Central memory CD8-positive, alpha-beta T cell (primary cell): ENCODE data around the gene S100B.
A peak's percentile ranks its signal among the peaks of the same experiment; 100 is the strongest.

Source experiments
- ATAC-seq: fragments of 150-1000 bp; cut with Tn5 transposase; replicated peaks from 2 replicates; pipeline ENCODE4 v1.10.0; 2022; ENCODE audit warnings: mild to moderate bottlenecking, moderate FRiP score, moderate number of reproducible peaks; ENCODE audit not compliant: poor library complexity, severe bottlenecking; ENCODE audit errors: extremely low read depth
- DNase-seq, 2 donors: peaks; one replicate each; pipeline ENCODE4 v3.0.0; 2021; ENCODE audit warnings: low spot score in 2 of 2
- H3K27ac Mint-ChIP-seq: one replicate; pipeline ENCODE4 v1.8.0; 2022; ENCODE audit warnings: low read depth, mild to moderate bottlenecking, moderate library complexity, mixed read lengths
- H3K27me3 Mint-ChIP-seq: one replicate; pipeline ENCODE4 v1.8.0; 2022; ENCODE audit warnings: mixed read lengths
- H3K36me3 Mint-ChIP-seq: one replicate; pipeline ENCODE4 v1.8.0; 2022; ENCODE audit warnings: mild to moderate bottlenecking, moderate library complexity, mixed read lengths; ENCODE audit not compliant: insufficient read depth
- H3K4me1 Mint-ChIP-seq: one replicate; pipeline ENCODE4 v1.8.0; 2022; ENCODE audit warnings: mixed read lengths
- H3K4me3 Mint-ChIP-seq: one replicate; pipeline ENCODE4 v1.8.0; 2022; ENCODE audit warnings: mild to moderate bottlenecking, moderate library complexity, mixed read lengths
- H3K9me3 Mint-ChIP-seq: one replicate; pipeline ENCODE4 v1.8.0; 2022; ENCODE audit warnings: mixed read lengths

S100B gene

DNA sequence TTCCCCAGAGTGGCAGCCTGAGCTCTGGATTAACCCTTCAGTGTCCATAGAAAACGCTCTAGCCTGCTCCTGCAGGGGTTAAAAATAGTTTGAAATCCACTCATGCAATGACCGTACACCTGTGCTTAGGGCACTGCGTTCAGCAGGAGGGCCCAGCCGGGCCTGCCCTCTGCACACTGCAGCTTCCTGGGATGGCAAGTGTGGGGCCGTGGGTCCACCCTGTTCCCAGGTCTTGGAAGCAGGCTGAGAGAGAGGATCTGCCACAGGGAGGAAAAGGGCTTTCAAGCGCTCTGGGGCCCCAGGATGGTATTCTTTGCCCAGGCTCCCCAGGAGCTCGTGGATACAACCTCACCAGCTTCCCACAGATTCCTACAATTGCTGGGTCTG is 1.5 kb upstream of the S100B start:
- no peak for DNase-seq
- no peaks in the 10 kb centered on the region for H3K9me3 Mint-ChIP-seq
- peaks cover 35% of the 10 kb centered on the region for H3K4me1 Mint-ChIP-seq
- no peak for ATAC-seq
- no peaks in the 10 kb centered on the region for H3K36me3 Mint-ChIP-seq
- no peaks in the 10 kb centered on the region for H3K27me3 Mint-ChIP-seq
- H3K4me3 Mint-ChIP-seq, result peak overlapping the region; percentile 61
- peak overlapping the region; percentile 72 for H3K27ac Mint-ChIP-seq

DNA sequence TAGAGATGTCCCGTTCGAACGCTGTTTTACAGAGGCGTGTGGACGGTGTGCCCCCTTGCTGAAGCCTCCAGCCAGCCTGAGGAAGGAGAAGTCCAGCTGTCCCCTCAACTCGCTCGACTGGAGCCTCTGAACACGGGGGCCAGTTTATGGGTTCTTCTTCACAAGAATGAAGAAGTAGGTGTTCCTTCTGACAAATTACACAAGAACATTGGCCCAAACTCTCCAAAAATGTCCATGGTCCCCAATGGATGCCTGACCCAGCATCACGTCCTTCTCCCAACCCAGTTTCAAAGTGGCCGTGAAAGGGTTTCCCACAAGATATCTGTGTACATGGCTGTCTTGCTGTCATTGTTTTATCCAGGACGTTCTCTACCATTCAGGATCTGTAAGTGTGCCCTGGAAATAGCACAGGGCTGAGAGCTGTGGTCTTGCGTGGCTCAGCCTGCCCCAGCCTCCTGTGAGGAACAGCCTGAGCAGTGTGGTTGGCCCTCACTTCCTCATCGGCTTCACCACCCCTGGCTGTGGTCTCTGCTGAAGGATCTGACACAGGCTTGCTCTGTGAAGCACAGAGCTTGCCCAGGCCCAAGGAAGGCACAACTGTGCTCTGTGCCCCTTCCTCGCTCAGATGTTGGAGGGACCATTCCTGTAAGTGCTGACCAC is 1.0 kb upstream of the S100B start:
- Mint-ChIP-seq H3K27ac (peak overlapping the region; percentile 72), H3K4me1 (peaks cover 35% of the 10 kb centered on the region), H3K9me3 (no peaks in the 10 kb centered on the region), H3K27me3 (no peaks in the 10 kb centered on the region), H3K36me3 (no peaks in the 10 kb centered on the region), H3K4me3 (peak overlapping the region; percentile 61)
- DNase-seq (peak; percentile 24 to 40), ATAC-seq (peak; percentile 96)

DNA sequence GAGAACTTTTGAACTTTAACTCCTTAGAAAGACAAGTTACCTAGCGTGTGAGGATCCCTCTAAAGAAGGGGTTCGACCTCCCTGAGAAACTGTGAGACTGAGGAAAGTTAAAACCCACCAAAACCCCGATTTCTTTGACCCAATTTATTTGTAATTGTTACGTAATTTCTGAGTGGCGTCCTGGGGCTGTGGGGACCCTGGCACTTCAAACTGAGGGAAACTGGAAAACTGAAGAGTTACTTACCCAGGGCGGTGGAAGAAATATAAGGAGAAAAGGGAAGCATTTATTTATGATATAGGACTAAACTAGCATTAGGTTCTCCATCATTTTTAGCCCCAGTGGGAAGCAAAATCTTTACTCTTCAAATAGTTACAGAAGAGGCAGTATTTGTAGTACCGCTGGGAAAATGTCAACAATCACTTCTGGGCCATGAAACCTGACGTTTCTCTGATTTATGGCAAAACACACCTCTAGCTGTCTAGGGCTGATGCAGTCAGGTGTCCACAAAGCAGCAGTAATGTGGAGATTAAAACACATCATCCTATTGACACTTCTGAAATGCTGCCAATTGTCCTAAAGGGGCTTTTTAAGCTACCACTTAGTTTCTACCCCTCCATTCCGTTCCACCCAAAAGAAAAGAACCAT is 430 bp downstream of the S100B start:
- Mint-ChIP-seq H3K4me1 (peaks cover 31% of the 10 kb centered on the region), H3K4me3 (peak overlapping the region; percentile 51), H3K36me3 (no peaks in the 10 kb centered on the region), H3K9me3 (no peaks in the 10 kb centered on the region), H3K27ac (no peak overlapping the region), H3K27me3 (no peaks in the 10 kb centered on the region)
- no peak for ATAC-seq
- no peak for DNase-seq

DNA sequence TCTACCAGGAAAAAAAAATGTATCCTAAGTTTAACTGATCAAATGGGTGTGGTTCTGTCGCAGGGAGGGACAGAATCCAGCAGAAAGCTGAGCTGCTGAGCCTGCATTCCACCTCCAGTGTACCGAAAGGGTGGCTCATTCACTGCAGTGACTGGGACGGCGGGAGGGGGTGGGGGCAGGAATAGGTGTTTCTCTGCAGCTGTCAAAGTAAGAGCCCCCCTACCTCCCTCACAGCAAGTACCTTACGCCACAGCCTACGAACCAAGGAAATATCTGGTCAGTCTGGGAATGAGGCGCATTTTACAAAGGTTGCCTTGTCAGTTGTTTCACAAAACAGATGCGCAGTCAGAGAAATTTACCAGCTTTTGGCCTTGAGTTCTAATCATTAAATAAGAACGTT is 1.7 kb downstream of the S100B start:
- H3K27me3 Mint-ChIP-seq, result no peaks in the 10 kb centered on the region
- H3K27ac Mint-ChIP-seq, result no peak overlapping the region
- ATAC-seq (no peak), DNase-seq (no peak)
- no peaks in the 10 kb centered on the region for H3K36me3 Mint-ChIP-seq
- H3K9me3 Mint-ChIP-seq, result no peaks in the 10 kb centered on the region
- H3K4me3 Mint-ChIP-seq, result no peak overlapping the region
- peaks cover 28% of the 10 kb centered on the region for H3K4me1 Mint-ChIP-seq

DNA sequence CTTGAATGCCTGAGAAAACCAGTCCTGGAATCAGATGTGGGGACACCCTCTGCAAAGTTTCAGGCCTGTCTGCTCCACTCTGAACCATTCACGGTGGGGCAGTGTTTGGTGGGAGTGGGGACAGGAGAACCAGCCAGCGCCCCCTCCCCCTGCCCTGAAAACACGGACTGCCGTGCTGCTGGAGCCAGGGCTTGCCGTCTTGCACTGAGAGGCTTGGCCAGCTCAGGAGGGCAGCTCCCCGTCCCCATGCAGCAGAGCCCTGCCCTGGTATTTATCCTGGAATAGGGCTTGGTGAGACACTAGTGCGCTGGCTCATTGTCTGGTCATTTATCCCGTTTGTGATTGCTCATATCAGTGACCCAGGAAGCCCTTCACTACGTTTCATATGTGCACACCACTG is 3.9 kb downstream of the S100B start:
- Mint-ChIP-seq H3K27ac (no peak overlapping the region), H3K9me3 (no peaks in the 10 kb centered on the region), H3K36me3 (no peaks in the 10 kb centered on the region), H3K4me3 (no peak overlapping the region), H3K4me1 (peaks cover 13% of the 10 kb centered on the region), H3K27me3 (no peaks in the 10 kb centered on the region)
- no peak for ATAC-seq
- DNase-seq, result no peak

DNA sequence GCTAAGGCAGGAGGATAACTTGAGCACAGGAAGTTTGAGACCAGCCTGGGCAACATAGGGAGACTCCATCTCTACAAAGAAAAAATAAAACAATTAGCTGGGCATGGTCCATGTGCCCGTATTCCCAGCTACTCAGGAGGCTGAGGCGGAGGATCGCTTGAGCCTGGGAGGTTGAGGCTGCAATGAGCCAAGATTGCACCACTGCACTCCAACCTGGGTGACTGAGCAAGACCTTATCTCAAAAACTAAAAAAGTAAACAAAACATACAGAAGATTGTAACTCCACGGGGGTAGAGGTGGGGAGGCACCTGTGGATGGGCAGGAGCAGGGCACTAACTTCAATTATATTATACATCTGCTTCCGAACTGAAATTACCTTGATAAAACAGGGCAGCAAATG is 4.6 kb downstream of the S100B start:
- Mint-ChIP-seq H3K4me3 (no peak overlapping the region), H3K27ac (no peak overlapping the region), H3K9me3 (no peaks in the 10 kb centered on the region), H3K36me3 (no peaks in the 10 kb centered on the region), H3K4me1 (peaks cover 6% of the 10 kb centered on the region), H3K27me3 (no peaks in the 10 kb centered on the region)
- ATAC-seq (no peak), DNase-seq (no peak)

DNA sequence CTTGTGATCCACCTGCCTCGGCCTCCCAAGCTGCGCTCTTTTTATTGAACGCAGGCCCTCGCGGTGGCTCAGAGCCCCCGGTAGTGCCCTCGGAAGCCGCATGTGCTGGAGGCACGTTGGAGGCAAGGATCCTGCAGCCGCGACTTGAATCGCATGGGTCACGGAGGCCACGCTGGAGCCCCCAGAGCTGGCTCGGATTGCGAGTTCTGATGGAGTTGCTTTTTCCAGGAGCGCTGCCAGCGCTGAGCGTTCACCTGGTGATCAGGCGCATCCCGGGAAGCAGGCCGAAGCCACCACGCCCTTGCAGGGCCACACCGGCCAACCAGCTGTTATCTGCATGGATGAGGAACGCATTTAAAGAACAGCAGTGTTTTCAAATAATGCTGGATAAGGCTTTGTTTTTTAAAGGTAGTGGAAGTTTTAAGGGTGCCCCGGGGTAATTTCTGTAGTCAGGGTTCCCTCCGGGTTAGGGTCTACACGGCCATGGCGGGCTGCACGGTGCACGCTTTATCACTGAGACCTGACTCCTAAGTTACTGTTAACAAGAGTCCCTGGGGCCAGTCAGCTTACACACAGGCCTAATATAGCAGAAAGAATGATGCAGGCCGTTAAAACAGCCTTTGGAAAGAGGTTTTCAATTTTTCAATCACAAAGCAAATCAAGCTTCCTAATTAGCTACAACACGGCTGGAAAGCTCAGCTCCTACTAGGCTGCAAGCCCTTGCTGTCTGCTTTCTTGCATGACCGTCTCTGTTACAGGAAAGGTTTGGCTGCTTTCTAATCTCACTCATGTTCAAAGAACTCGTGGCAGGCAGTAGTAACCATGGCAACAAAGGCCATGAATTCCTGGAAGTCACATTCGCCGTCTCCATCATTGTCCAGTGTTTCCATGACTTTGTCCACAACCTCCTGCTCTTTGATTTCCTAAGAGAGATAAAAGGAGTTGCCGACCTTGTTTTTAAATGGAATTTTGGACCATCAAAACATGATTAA is 6.0 kb downstream of the S100B start:
- Mint-ChIP-seq H3K4me3 (no peak overlapping the region), H3K27ac (no peak overlapping the region), H3K9me3 (no peaks in the 10 kb centered on the region), H3K36me3 (no peaks in the 10 kb centered on the region), H3K4me1 (no peaks in the 10 kb centered on the region), H3K27me3 (no peaks in the 10 kb centered on the region)
- DNase-seq, result no peak
- ATAC-seq, result no peak

DNA sequence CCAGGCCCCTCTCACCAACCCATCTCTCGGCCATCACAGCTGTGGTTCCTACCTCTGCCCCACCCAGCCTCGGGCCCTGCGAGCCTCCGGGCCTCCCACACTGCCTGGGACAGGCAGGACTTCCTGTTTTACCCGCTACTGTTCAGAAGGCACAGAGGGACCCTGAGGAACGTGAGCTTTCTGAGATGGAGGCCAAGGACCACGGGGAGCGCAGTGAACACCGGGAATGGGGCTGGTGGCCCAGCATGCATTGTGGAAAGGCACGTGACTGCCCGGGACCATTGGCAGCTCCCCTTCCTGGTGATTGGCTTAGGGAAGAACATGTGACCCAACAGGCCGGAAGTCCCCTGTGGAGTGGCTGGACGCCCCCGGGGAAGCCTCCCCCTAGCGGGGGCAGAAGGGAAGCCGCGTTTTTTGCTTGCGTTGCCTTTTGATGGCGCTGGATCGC is 7.0 kb downstream of the S100B start:
- Mint-ChIP-seq H3K27ac (no peak overlapping the region), H3K9me3 (no peaks in the 10 kb centered on the region), H3K27me3 (no peaks in the 10 kb centered on the region), H3K4me1 (no peaks in the 10 kb centered on the region), H3K36me3 (no peaks in the 10 kb centered on the region), H3K4me3 (no peak overlapping the region)
- ATAC-seq, result no peak
- no peak for DNase-seq

DNA sequence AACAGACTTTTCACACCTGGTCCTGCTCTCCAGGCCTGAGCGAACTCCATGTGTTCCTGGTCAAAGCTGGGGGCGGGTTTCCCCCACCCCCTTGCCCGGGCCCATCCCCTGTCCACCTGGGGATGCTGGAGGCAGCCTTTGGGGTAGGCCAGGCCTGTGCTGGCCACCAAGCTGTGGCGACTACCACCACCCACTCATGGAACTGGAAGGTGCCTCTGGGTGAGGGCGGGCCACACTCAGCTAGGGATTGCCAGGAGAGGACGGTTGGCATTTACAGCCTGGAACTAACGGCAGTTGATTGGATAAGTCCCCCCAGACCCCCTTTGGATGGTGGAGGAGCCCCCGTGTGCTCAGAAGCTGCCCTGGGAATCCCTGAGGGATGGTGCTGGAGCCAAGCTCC is 7.9 kb downstream of the S100B start:
- Mint-ChIP-seq H3K36me3 (no peaks in the 10 kb centered on the region), H3K4me3 (no peak overlapping the region), H3K27ac (no peak overlapping the region), H3K27me3 (no peaks in the 10 kb centered on the region), H3K9me3 (no peaks in the 10 kb centered on the region), H3K4me1 (no peaks in the 10 kb centered on the region)
- ATAC-seq (no peak), DNase-seq (no peak)

DNA sequence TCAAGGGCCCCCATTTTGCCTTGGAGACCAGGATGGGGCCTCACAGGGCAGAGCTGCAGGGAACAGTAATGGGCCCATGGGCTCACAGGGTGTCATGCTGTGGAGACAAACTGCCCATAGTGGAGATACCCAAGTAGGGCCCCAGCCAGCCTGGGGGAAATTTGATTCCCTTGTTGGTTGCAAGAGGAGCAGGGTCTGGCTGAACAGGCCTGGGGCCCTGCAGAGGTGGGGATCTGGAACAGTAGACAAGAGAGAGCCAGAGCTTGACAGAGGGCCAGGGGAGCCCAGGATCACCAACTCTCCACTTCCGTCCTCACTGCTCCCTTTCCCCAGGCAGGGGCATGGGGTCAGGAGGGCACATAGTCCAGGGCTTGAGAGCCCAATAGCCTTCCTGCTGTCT is 8.7 kb downstream of the S100B start:
- Mint-ChIP-seq H3K27ac (no peak overlapping the region), H3K4me3 (no peak overlapping the region), H3K4me1 (no peaks in the 10 kb centered on the region), H3K36me3 (no peaks in the 10 kb centered on the region), H3K27me3 (no peaks in the 10 kb centered on the region), H3K9me3 (peaks cover 5% of the 10 kb centered on the region)
- DNase-seq (no peak), ATAC-seq (no peak)

DNA sequence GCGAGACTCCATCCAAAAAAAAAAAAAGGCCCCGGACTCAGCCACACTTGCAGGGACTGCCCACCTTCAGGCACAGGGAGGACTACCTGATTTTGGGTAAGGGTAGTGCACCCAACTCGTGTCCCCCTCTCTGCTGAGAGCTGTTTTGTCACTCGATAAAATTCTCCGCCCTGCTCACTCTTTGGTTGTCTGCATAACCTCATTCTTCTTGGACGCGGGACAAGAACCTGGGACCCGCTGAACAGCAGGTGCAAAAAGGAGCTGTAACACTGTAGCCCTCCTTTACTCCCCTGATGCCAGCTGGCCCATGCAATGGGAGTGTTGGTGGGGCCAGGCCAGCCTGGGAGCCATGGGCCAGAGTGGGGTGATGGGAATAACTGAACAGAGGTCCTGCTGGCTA is 10.6 kb downstream of the S100B start:
- DNase-seq (no peak), ATAC-seq (no peak)
- Mint-ChIP-seq H3K36me3 (no peaks in the 10 kb centered on the region), H3K27me3 (no peaks in the 10 kb centered on the region), H3K9me3 (peaks cover 6% of the 10 kb centered on the region), H3K27ac (no peak overlapping the region), H3K4me1 (no peaks in the 10 kb centered on the region), H3K4me3 (no peak overlapping the region)

DNA sequence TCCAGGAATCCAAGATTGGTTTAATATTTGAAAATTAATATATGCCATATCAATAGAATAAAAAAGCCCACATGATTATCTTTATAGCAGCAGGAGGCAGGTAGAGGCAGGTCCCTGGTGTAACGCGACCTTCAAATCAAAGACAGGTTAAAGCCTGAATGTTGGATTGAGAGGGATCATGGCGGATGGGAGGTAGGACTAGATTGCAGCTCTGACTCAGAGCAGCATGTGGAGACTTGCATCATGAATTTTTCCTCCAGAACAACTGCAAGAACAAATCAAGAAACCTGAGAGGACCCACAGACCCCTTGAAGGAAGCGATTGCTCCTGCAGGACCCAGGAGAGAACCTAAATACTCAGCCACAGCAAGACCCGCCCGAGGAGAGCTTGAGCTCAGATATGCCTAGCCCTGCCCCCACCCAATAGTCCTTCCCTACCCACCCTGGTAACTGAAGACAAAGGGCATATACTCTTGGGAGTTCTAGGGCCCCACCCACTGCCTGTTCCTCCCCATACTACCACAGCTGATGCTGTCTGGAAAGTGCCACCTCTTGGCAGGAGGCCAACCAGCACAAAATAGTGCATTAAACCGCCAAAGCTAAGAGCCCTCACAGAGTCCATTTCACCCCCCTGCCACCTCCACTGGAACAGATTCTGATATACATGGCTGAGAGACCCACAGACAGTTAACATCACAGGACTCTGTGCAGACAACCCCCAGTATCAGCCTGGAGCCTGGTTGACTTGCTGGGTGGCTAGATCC is 19.5 kb downstream of the S100B start:
- Mint-ChIP-seq H3K27ac (no peak overlapping the region), H3K27me3 (no peaks in the 10 kb centered on the region), H3K36me3 (peaks cover 2% of the 10 kb centered on the region), H3K9me3 (peaks cover 29% of the 10 kb centered on the region), H3K4me3 (no peak overlapping the region), H3K4me1 (peaks cover 7% of the 10 kb centered on the region)
- ATAC-seq (no peak), DNase-seq (no peak)
